Neural progenitor cell (in vitro differentiated cells): ENCODE measurements around the gene GP1BB. TPM values are rescaled to one million over a fixed set of nuclear protein-coding genes. Genes with fewer than 3 reads are reported as not detected.

ENCODE experiments used
- DNase-seq: peaks from one replicate; pipeline ENCODE4 v3.0.0-alpha.2; 2016; ENCODE audit warnings: low spot score
- H2AFZ ChIP-seq: fragments of 200-600 bp; sonication (generic); replicated peaks from 2 replicates; pipeline ENCODE4 v1.6.1; 2016; ENCODE audit warnings: antibody characterized with exemption
- H3F3A ChIP-seq: fragments of 200-600 bp; sonication (generic); 2 replicates; pipeline ENCODE4 v1.6.1; 2016; ENCODE audit warnings: antibody characterized with exemption, low read depth
- H3K27ac ChIP-seq: fragments of 200-600 bp; sonication (generic); 2 replicates; pipeline ENCODE4 v1.5.1; 2016; ENCODE audit warnings: mild to moderate bottlenecking
- H3K27me3 ChIP-seq: fragments of 200-600 bp; sonication (generic); 2 replicates; pipeline ENCODE4 v1.6.1; 2016; ENCODE audit warnings: mild to moderate bottlenecking, moderate library complexity
- H3K36me3 ChIP-seq: fragments of 200-600 bp; sonication (generic); 2 replicates; pipeline ENCODE4 v1.5.1; 2016
- H3K4me1 ChIP-seq: fragments of 200-600 bp; sonication (generic); 2 replicates; pipeline ENCODE4 v1.6.1; 2016; ENCODE audit warnings: mixed run types
- H3K4me2 ChIP-seq: fragments of 200-600 bp; sonication (generic); 2 replicates; pipeline ENCODE4 v1.6.1; 2016
- H3K4me3 ChIP-seq: fragments of 200-600 bp; sonication (generic); 2 replicates; pipeline ENCODE4 v1.5.1; 2016
- H3K79me2 ChIP-seq: fragments of 200-600 bp; sonication (generic); 2 replicates; pipeline ENCODE4 v1.6.1; 2016; ENCODE audit warnings: low read depth
- H3K9ac ChIP-seq: fragments of 200-600 bp; sonication (generic); 2 replicates; pipeline ENCODE4 v1.6.1; 2016
- H3K9me3 ChIP-seq: fragments of 200-600 bp; sonication (generic); 2 replicates; pipeline ENCODE4 v1.5.1; 2016; ENCODE audit warnings: low read depth
- H4K20me1 ChIP-seq: fragments of 200-600 bp; sonication (generic); 2 replicates; pipeline ENCODE4 v1.6.1; 2016; ENCODE audit warnings: low read depth
- H3K27ac Mint-ChIP-seq: 3 replicates; pipeline ENCODE4 v1.8.0; 2021; ENCODE audit warnings: mixed read lengths
- H3K27me3 Mint-ChIP-seq: 2 replicates; pipeline ENCODE4 v1.8.0; 2022; ENCODE audit warnings: low read depth, mild to moderate bottlenecking, inconsistent platforms, moderate library complexity, mixed read lengths; ENCODE audit not compliant: insufficient read depth
- H3K36me3 Mint-ChIP-seq: 3 replicates; pipeline ENCODE4 v1.8.0; 2021; ENCODE audit warnings: mixed read lengths
- H3K4me1 Mint-ChIP-seq: 3 replicates; pipeline ENCODE4 v1.8.0; 2021; ENCODE audit warnings: mixed read lengths
- H3K4me3 Mint-ChIP-seq: 3 replicates; pipeline ENCODE4 v1.8.0; 2021; ENCODE audit warnings: mild to moderate bottlenecking, moderate library complexity, mixed read lengths
- H3K9me3 Mint-ChIP-seq: 3 replicates; pipeline ENCODE4 v1.8.0; 2020; ENCODE audit warnings: mixed read lengths
- CTCF ChIP-seq: fragments of 200-600 bp; sonication (generic); IDR thresholded peaks from 2 replicates; pipeline ENCODE4 v1.5.1; 2017; ENCODE audit warnings: antibody characterized with exemption, mild to moderate bottlenecking
- EZH2 ChIP-seq: fragments of 200-600 bp; sonication (generic); IDR thresholded peaks from 2 replicates; pipeline ENCODE4 v1.6.1; 2017; ENCODE audit warnings: antibody characterized with exemption, mild to moderate bottlenecking, moderate library complexity
- EZH2phosphoT487 ChIP-seq: fragments of 200-600 bp; sonication (generic); IDR thresholded peaks from 2 replicates; pipeline ENCODE4 v1.6.1; 2017; ENCODE audit warnings: antibody characterized with exemption
- total RNA-seq: library from RNA; depleted of rRNA; stranded (reverse); fragments of >200 nt; gene quantifications from 2 replicates; pipeline ENCODE4 v1.2.3, GENCODE V29; 2015; ENCODE audit warnings: low replicate concordance

Gene GP1BB
- total RNA-seq, 1 donor from 2014 or later, result not detected

GRCh38 chr22:19730655-19731360, 7.5 kb downstream of the GP1BB start:
- H3K9ac ChIP-seq, result no peak overlapping the region
- H3K4me1 ChIP-seq, result no peaks in the 10 kb centered on the region
- H3K27ac Mint-ChIP-seq, result no peak overlapping the region
- H4K20me1 ChIP-seq, result no peaks in the 10 kb centered on the region
- H3K27me3 Mint-ChIP-seq, result peaks cover 42% of the 10 kb centered on the region
- peak overlapping the region; percentile 92 for H3K4me2 ChIP-seq
- H2AFZ ChIP-seq, result peak overlapping the region; percentile 65
- H3K79me2 ChIP-seq, result no peaks in the 10 kb centered on the region
- H3K9me3 ChIP-seq, result no peaks in the 10 kb centered on the region
- peak overlapping the region; percentile 81 for H3K4me3 Mint-ChIP-seq
- peaks cover 56% of the 10 kb centered on the region for H3K27me3 ChIP-seq
- peak; percentile 91 for DNase-seq
- peaks cover 9% of the 10 kb centered on the region for H3K9me3 Mint-ChIP-seq
- peaks cover 3% of the 10 kb centered on the region for H3K36me3 Mint-ChIP-seq
- H3F3A ChIP-seq, result no peaks in the 10 kb centered on the region
- H3K4me1 Mint-ChIP-seq, result no peaks in the 10 kb centered on the region
- TF ChIP-seq EZH2phosphoT487 (no peak), CTCF (peak; percentile 98)
- no peak overlapping the region for H3K27ac ChIP-seq
- H3K4me3 ChIP-seq, result peak overlapping the region; percentile 46
- no peaks in the 10 kb centered on the region for H3K36me3 ChIP-seq

GRCh38 chr22:19731361-19732135, 8.2 kb downstream of the GP1BB start:
- Histone ChIP-seq H3K4me2 (peak overlapping the region; percentile 92), H4K20me1 (no peaks in the 10 kb centered on the region), H2AFZ (no peak overlapping the region), H3K27ac (no peak overlapping the region), H3K36me3 (no peaks in the 10 kb centered on the region), H3K4me3 (no peak overlapping the region), H3K79me2 (no peaks in the 10 kb centered on the region), H3K27me3 (peaks cover 48% of the 10 kb centered on the region), H3F3A (no peaks in the 10 kb centered on the region), H3K9me3 (no peaks in the 10 kb centered on the region), H3K4me1 (no peaks in the 10 kb centered on the region), H3K9ac (no peak overlapping the region)
- Mint-ChIP-seq H3K4me3 (peak overlapping the region; percentile 64), H3K4me1 (no peaks in the 10 kb centered on the region), H3K36me3 (peaks cover 3% of the 10 kb centered on the region), H3K27me3 (peaks cover 35% of the 10 kb centered on the region), H3K27ac (no peak overlapping the region), H3K9me3 (peaks cover 9% of the 10 kb centered on the region)
- DNase-seq, result no peak
- TF ChIP-seq EZH2, result no peak

GRCh38 chr22:19732403-19733113, 9.2 kb downstream of the GP1BB start:
- peaks cover 3% of the 10 kb centered on the region for H3K9me3 Mint-ChIP-seq
- TF ChIP-seq EZH2 (no peak), CTCF (no peak), EZH2phosphoT487 (no peak)
- no peaks in the 10 kb centered on the region for H3K4me1 ChIP-seq

More at GRCh38 chr22:19732403-19733113, 9.2 kb downstream of the GP1BB start:
- no peak for DNase-seq
- Histone ChIP-seq H3K79me2 (no peaks in the 10 kb centered on the region), H3K4me2 (no peak overlapping the region), H4K20me1 (no peaks in the 10 kb centered on the region), H3K27me3 (peaks cover 38% of the 10 kb centered on the region), H3F3A (no peaks in the 10 kb centered on the region), H2AFZ (no peak overlapping the region), H3K27ac (no peak overlapping the region), H3K9me3 (no peaks in the 10 kb centered on the region), H3K4me3 (no peak overlapping the region), H3K36me3 (no peaks in the 10 kb centered on the region), H3K9ac (no peak overlapping the region)
- H3K36me3 Mint-ChIP-seq, result peaks cover 2% of the 10 kb centered on the region
- no peaks in the 10 kb centered on the region for H3K4me1 Mint-ChIP-seq
- peaks cover 24% of the 10 kb centered on the region for H3K27me3 Mint-ChIP-seq
- no peak overlapping the region for H3K4me3 Mint-ChIP-seq
- H3K27ac Mint-ChIP-seq, result no peak overlapping the region
